KOPT-K1 (cell line): ENCODE data around the gene ATP10A.

Source experiments
- H3K27ac ChIP-seq: fragments of 200-600 bp; sonication (generic); 2 replicates; pipeline ENCODE4 v1.5.1; 2016; ENCODE audit warnings: antibody characterized with exemption, mild to moderate bottlenecking, low read depth, low read length; ENCODE audit not compliant: poor library complexity, severe bottlenecking
- H3K36me3 ChIP-seq: fragments of 200-600 bp; sonication (generic); 2 replicates; pipeline ENCODE4 v1.5.1; 2017; ENCODE audit warnings: antibody characterized with exemption, mild to moderate bottlenecking, low read length, moderate library complexity; ENCODE audit not compliant: insufficient read depth
- H3K9me3 ChIP-seq: fragments of 200-600 bp; sonication (generic); 2 replicates; pipeline ENCODE4 v1.5.1; 2017; ENCODE audit warnings: antibody characterized with exemption, low read length, mild to moderate bottlenecking; ENCODE audit not compliant: insufficient read depth, poor library complexity, severe bottlenecking

Gene ATP10A, protein sequence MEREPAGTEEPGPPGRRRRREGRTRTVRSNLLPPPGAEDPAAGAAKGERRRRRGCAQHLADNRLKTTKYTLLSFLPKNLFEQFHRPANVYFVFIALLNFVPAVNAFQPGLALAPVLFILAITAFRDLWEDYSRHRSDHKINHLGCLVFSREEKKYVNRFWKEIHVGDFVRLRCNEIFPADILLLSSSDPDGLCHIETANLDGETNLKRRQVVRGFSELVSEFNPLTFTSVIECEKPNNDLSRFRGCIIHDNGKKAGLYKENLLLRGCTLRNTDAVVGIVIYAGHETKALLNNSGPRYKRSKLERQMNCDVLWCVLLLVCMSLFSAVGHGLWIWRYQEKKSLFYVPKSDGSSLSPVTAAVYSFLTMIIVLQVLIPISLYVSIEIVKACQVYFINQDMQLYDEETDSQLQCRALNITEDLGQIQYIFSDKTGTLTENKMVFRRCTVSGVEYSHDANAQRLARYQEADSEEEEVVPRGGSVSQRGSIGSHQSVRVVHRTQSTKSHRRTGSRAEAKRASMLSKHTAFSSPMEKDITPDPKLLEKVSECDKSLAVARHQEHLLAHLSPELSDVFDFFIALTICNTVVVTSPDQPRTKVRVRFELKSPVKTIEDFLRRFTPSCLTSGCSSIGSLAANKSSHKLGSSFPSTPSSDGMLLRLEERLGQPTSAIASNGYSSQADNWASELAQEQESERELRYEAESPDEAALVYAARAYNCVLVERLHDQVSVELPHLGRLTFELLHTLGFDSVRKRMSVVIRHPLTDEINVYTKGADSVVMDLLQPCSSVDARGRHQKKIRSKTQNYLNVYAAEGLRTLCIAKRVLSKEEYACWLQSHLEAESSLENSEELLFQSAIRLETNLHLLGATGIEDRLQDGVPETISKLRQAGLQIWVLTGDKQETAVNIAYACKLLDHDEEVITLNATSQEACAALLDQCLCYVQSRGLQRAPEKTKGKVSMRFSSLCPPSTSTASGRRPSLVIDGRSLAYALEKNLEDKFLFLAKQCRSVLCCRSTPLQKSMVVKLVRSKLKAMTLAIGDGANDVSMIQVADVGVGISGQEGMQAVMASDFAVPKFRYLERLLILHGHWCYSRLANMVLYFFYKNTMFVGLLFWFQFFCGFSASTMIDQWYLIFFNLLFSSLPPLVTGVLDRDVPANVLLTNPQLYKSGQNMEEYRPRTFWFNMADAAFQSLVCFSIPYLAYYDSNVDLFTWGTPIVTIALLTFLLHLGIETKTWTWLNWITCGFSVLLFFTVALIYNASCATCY (N-terminal part only)

DNA sequence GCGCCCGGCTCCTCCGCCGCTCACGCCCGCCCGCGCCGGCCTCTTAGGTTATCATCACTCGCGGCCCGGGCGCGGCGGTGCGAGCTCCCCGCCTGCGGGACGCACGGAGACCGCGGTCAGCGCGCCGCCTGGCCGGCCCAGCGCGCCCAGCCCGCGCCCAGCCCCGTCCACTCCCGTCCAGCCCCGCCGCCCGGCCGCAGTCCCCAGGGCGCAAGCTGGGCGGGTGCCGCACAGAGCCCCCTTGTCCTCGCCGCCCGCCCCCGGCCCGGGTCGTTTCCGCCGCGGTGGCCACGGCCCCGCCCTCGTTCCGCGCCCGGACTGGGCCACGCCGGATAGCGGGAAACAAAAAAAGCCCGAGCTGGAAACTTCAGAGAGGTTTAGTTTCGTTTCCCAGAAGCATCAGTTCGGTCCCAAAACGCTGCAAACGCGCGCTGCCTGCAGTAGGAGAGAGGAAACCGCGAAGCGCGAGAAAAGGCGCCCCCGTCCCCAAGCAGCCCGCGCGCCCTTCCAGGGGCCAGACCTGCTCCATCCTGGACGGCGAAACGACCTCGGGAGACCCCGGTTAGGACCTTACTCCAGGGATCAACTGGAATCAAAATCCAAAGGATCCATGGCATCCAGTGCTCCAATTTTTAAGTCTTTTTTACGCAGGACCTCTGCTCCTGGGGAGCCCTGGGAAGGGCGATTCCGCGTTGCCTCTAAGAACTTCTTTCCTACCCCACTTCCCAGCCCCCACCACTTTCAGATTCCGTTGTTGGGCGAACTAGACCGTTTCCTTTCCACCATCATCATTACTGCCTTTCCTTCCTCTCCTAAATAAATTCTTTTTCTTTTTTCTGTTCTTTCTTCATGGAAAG lies at the start of gene ATP10A:
ATP10A (minus strand) TSS at position 217 of the 857 bp plus-strand sequence. CDS start 231 bp downstream, outside the sequence.
- Histone ChIP-seq H3K36me3 (0 out of 2 replicates have a peak, but pooled peaks cover 2% of the 10 kb centered on the region), H3K27ac (peak within 1 kb of the TSS; percentile 89), H3K9me3 (no peaks in the 10 kb centered on the region)

- H3K9me3 ChIP-seq: no peaks in the 10 kb centered on the region
- no peak overlapping the region for H3K27ac ChIP-seq
- H3K36me3 ChIP-seq: no peaks in the 10 kb centered on the region
Measured at GRCh38 chr15:25912035-25912434, 48.9 kb upstream of the ATP10A start.

GRCh38 chr15:25910832-25911231 lies 47.7 kb upstream of the ATP10A start:
- H3K9me3 ChIP-seq: no peaks in the 10 kb centered on the region
- no peak overlapping the region for H3K27ac ChIP-seq
- H3K36me3 ChIP-seq: no peaks in the 10 kb centered on the region

DNA sequence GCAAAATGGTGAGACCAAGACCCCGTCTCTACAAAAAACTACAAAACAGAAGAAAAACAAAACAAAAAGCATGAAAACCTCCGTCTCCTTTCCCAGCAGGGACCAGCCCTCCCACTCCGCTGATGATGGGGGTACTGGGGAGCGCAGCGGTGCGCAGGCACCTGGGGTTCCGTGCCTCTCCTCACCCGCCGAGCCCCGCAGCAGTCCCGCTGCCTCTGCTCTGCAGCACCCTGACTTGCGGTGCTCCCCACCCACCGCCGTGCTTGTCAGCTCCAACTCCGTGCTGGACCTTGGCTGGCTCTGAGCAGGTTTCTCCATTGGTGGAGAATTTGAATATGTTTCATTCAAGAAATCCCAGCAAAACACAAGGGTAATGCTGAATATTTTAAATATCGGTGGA lies 46.7 kb upstream of the ATP10A start:
- no peaks in the 10 kb centered on the region for H3K9me3 ChIP-seq
- H3K27ac ChIP-seq: no peak overlapping the region

GRCh38 chr15:25909325-25909724 lies 46.2 kb upstream of the ATP10A start:
- H3K9me3 ChIP-seq: no peaks in the 10 kb centered on the region
- no peak overlapping the region for H3K27ac ChIP-seq
- no peaks in the 10 kb centered on the region for H3K36me3 ChIP-seq

More for the DNA sequence above, 46.7 kb upstream of the ATP10A start:
- H3K36me3 ChIP-seq: no peaks in the 10 kb centered on the region

DNA sequence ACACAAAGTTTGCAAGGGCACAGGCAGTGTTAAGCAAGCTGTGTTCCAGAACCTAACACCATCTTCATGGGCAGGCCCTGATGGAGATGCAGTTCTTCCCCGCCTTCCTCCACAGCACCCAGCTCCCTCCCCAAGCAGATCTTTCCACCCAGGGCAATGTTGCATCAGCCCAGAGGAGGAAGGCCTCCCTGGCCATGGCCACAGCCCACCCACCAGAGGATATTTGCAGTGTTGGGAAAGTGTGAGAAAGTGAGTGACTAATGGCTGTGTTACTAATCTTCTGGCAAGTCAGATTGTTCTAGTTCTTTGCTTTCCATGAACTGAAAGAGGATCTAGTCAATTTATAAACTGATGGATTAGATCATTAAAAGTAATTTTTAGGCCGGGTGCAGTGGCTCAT lies 42.0 kb upstream of the ATP10A start:
- no peaks in the 10 kb centered on the region for H3K36me3 ChIP-seq
- H3K9me3 ChIP-seq: no peaks in the 10 kb centered on the region
- no peak overlapping the region for H3K27ac ChIP-seq

DNA sequence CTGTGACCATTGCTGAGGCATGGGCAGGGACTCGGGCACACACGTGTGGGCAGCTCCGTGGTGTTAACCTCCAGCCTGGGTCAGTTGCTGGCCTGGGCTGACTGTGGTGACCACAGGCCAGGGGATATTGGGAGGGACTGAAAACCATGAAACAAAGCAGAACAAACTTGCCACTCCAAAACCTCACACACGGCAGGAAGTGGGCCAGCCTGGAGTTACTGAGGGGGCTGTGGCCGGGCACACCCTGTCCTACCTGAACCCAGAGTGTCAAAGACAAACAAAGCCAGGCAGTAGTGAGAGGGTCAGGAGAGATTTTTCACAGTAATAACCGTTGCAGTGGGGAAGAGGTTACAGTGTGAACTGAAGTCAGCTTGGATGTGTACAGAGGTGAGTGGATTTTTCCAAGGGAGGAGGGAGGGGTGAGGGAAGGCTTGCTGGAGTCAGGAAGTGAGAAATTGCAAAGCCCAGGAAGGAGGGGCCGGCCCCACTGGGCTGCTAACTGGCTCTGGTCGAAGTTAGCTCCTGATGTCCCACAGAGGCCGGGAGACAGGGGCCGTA lies 40.0 kb upstream of the ATP10A start:
- Histone ChIP-seq H3K27ac (no peak overlapping the region), H3K9me3 (no peaks in the 10 kb centered on the region), H3K36me3 (no peaks in the 10 kb centered on the region)

DNA sequence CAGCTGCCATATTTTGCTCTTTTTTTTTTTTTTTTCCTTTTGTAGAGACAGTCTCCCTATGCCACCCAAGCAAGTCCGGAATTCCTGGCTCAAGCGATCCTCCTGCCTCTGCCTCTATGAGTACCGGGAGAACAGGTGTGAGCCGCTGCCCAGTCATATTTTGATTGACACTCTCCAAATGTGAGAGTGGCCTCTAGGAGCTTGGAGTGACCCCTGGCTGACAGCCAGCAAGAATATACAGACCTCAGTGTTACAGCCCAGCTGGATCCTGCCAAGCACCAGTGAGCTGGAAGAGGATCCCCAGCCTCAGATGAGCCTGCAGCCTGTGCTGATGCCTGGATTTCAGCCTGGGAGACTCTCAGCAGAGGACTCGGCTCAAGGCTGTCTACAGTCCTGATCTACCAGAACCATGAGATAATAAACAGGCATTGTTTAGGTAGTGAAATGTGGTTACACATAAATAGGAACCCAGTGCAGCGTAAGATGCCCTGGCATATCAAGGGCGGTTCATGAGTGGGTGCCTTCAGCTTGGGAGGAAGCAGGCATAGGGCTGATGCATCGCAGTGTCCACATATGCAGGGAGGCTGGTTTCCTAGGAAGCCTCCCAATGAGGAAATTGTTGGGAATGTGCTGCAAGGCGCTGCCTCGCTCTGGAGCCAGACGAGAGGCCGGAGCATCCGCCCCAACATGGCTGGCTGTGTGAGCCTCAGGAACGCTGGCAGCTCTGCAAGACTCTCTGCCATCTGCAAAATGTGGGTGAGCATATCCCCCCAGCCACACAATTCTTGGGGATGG lies 38.9 kb upstream of the ATP10A start:
- no peak overlapping the region for H3K27ac ChIP-seq
- no peaks in the 10 kb centered on the region for H3K36me3 ChIP-seq

DNA sequence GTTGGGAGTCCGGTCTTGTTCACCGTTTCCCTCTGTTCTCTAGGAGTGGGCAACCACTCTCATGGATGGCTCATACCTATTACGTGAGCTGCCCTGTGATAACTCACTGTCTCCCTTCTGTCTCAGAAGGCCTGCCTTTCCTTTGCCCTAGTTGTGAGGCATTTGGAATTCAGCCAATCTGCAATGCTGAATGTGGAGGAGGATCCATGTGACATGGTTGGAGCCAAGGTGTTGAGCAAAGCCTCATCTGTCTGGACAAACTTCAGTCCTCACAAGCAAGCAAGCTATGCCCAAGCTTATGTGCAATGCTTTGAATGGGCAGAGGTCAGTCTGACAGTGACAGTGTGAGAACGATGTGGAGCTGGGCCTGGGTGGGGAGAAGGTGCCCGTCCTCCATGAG lies 37.8 kb upstream of the ATP10A start:
- no peak overlapping the region for H3K27ac ChIP-seq
- H3K9me3 ChIP-seq: no peaks in the 10 kb centered on the region
- H3K36me3 ChIP-seq: no peaks in the 10 kb centered on the region

More for the DNA sequence above, 38.9 kb upstream of the ATP10A start:
- H3K9me3 ChIP-seq: no peaks in the 10 kb centered on the region

GRCh38 chr15:25900431-25900830 lies 37.3 kb upstream of the ATP10A start:
- Histone ChIP-seq H3K9me3 (no peaks in the 10 kb centered on the region), H3K36me3 (no peaks in the 10 kb centered on the region), H3K27ac (no peak overlapping the region)

DNA sequence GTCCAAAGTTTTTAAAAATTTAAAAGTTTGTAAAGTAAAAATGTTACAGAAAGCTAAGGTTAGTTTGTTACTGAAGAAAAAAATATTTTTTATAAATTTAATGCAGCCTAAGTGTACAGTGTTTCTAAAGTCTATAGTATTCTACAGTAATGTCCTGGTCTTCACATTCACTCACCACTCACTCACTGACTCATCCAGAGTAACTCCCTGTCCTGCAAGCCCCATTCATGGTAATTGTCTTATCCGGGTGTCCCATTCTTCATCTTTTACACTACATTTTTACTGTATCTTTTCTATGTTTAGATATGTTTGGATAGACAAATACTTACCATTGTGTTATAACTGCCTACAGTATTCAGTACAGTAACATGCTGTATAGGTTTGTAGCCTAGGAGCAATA lies 36.7 kb upstream of the ATP10A start:
- Histone ChIP-seq H3K36me3 (no peaks in the 10 kb centered on the region), H3K27ac (no peak overlapping the region), H3K9me3 (no peaks in the 10 kb centered on the region)

- no peaks in the 10 kb centered on the region for H3K9me3 ChIP-seq
- H3K27ac ChIP-seq: no peak overlapping the region
- H3K36me3 ChIP-seq: no peaks in the 10 kb centered on the region
Measured at GRCh38 chr15:25897658-25898057, 34.5 kb upstream of the ATP10A start.

- Histone ChIP-seq H3K27ac (no peak overlapping the region), H3K9me3 (no peaks in the 10 kb centered on the region), H3K36me3 (no peaks in the 10 kb centered on the region)
Measured at GRCh38 chr15:25894371-25894902, 31.3 kb upstream of the ATP10A start.
